GM18511 (cell line): Measurements from ENCODE around the gene GRM4.
"Not testable (repeated sequence)": the region's sequence is repeated elsewhere in the genome, so short reads cannot be mapped to it uniquely, and the experiment has no call there.

ENCODE experiments used
- ATAC-seq: cut with Tn5 transposase; IDR thresholded peaks from one replicate; pipeline ENCODE4 v1.9.1; 2021; ENCODE audit warnings: mild to moderate bottlenecking, moderate library complexity; ENCODE audit not compliant: unreplicated experiment

GRM4 gene

DNA sequence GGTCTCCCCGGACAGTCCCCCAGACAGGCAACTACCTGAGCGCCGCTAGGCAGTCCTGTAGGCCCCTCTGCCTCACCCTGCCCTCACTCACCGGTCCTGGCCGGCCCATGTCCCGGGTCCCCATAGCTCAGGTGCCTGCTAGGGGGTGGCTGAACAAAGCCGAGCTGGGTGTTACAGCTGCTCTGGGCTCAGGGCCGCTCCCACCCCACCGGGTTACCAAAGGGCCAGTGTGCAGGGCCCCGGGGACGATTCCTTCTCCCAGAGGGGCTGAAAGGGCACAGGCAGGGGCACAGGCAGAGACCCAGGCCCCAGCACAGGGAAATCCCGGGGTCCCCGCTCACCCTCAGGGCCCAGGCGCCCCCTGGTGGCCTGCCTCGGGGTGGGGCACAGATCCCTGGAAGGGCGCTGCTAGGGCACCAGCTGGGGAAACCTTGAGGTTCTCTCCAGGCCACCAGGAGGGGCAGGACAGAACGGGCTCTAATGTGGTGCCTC is 118.4 kb downstream of the GRM4 start:
- ATAC-seq, result no peak

- ATAC-seq, result no peak
Observed at GRCh38 chr6:34025861-34026260, 120.0 kb downstream of the GRM4 start.

- no peak for ATAC-seq
Observed at GRCh38 chr6:34025112-34025807, 120.6 kb downstream of the GRM4 start.

GRCh38 chr6:34022873-34023255 is 123.0 kb downstream of the GRM4 start:
- ATAC-seq, result no peak

DNA sequence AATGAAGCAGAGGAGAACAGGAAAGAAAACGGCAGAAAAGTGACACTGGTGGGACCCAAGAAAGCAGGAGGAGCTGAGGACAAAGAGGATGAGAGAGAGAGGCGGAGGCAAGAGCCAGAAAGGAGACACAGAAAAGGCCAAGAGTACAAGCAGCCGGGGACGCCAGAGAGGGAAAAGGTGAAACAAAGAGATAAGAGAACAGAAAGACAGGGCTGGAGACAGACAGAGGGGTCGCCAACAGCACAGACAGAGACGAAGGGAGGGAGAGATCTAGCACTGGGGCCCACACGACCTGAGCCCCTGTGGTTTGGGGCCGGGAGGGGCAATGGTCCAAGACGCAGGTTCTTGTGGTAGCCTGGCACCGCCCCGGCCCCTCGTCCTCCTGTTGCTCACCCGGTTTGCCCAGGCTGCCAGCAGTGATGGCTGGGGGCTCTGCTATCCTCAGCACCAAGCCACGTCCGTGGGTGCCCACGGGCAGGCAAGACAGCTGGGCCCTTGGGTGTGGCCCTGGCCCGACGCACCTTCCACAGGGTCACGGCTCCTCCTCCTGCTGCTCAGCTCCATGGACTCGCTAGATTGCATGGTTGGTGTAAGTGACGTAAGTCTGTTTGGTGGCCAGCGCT is 123.5 kb downstream of the GRM4 start:
- ATAC-seq, result no peak

GRCh38 chr6:34021554-34022190 is 124.2 kb downstream of the GRM4 start:
- ATAC-seq, result no peak

- ATAC-seq, result no peak
Observed at GRCh38 chr6:34020807-34021553, 124.9 kb downstream of the GRM4 start.

- no peak for ATAC-seq
Observed at GRCh38 chr6:34020278-34020677, 125.6 kb downstream of the GRM4 start.

DNA sequence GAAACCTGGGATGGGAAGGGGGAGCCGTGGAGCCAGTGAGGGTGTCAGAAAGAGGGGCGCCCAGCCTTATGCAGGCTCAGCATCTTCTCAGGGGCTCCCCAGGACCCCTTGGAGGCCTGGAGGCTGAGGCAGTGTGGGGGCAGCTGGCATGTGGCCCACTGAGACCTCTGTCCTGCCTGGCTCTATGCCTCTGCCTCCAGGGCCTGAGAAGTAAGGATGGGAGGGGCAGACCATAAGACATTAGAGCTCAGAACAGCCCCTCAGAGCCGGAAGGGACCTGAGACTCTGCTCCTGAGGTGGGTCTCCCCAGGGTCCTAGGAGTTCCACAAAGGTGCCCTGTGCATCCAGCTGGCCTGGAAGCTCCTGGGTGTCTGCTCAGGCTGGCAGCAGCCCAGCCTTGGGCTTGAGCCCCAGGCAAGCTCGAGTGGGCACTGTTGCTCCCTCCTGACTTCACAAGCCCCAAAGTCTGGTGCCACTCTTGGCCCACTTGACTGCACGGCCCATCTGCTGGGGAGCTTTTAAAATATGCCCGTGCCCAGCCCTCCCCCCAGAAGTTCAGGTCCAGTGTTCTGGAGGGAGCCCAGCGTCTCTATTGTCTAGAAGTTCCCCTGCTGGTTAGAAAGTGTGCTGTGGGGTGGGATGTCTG is 126.8 kb downstream of the GRM4 start:
- no peak for ATAC-seq

GRCh38 chr6:34018026-34018425 is 127.9 kb downstream of the GRM4 start:
- ATAC-seq, result no peak

DNA sequence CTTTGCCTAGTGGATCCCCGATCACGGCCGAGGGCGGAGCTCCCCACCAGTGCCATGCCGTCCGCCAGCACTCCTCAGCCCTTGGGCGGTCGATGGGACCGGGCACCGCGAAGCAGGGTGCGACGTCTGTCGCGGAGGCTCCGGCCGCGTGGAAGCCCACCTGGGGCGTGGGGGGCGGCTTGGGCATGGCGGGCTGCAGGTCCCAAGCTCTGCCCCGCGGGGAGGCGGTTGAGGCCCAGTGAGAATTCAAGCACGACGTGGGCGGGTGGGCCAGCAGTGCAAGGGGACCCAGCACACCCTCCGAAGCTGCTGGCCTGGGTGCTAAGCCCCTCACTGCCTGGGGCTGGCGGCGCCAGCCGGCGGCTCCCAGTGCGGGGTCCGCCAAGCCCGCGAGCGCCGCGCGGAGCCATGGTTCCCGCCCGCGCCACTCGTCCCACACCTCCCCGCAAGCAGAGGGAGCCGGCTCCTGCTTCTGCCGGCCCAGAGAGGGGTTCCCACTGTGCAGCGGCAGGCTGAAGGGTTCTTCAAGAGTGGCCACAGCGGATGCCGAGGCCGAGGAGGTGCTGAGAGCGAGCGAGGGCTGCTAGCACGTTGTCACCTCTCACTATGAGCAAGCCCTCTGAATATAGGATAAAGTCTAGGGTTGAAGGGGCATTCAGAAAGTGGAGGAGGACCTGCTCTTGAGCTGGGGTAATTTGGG is 128.6 kb downstream of the GRM4 start:
- no peak for ATAC-seq

DNA sequence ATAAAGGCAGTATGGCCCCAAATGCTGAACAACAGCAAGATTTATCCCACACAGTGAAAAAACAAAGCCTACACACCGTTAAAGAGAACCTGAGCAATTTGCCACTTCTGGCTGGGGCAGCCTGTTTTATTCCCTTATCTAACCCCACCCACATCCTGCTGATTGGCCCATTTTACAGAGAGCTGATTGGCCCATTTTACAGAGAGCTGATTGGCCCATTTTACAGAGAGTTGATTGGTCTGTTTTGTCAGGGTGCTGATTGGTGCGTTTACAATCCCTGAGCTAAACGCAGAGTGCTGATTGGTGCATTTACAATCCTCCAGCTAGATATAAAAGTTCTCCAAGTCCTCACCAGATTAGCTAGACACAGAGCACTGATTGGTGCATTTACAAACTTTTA is 129.3 kb downstream of the GRM4 start:
- ATAC-seq, result not testable (repeated sequence)

DNA sequence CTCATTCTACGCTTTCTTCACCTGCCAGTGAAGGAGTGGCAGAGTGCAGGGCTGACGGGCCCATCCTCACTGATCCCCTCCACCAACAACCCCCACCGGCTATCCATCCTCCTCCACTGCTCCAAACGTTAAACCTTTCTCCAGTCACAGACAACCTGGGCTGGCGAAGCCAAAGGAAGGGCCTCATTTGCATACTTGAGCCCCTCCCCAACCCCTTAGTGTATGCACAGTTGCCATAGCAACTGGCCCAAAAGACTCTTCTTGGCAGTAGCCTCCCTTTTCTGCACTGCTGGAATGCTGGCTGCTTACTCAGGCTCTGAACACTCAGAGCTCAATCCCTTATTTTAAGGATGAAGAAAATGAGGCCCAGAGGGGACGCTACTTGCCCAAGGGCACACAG is 130.3 kb downstream of the GRM4 start:
- ATAC-seq, result no peak

GRCh38 chr6:34011264-34011663 is 134.6 kb downstream of the GRM4 start:
- ATAC-seq, result no peak

DNA sequence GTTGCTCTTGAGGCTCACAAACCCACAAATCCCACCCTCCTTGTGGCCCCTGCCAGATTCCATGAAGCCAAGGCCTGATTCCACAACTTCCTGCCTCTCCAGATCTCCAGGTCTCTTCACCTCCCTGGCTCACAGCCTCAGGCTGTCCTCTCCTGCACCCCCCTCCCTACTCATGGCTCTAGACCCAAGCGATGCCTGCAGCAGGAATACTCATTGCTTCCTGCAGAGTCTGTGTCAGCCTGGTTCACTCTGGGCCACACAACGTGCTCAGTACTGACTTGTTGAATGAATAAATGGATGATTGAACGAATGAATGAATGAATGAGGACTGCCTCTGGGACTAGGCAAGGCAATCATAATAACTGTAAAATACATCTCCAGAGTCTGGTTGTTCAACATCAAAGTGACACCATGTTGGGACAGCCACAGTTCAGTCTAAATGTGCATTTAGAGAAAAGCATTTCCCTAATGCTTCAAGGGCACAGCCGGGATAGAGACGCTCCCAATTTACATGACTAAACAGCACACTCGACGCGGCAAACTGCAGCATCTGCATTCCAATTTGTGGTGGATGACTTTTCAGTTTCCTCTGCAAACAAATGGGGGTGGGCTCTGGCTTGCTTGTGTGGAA is 139.9 kb downstream of the GRM4 start:
- no peak for ATAC-seq

DNA sequence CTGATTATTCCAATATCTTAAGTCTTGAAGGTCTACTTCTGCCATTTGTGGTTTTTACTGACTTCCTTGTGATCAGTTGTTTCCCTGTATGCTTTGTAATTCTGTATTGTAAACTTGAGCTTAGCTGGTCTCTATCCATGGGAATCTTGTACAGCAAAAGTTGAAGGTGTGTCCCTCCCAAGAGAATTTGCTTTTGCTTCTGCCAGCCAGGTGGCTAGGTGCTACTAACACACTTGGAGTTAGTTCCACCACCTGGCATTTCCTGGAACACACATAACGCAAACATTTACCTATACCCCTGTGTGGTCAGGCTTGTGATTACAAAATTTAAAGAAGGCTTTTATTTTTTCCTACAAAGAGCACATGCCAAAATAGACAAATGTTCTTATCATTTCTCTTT is 141.2 kb downstream of the GRM4 start:
- no peak for ATAC-seq

GRCh38 chr6:34003962-34004361 is 141.9 kb downstream of the GRM4 start:
- no peak for ATAC-seq

- ATAC-seq, result no peak
Observed at GRCh38 chr6:34001706-34002621, 143.9 kb downstream of the GRM4 start.

GRCh38 chr6:34000281-34000680 is 145.6 kb downstream of the GRM4 start:
- no peak for ATAC-seq
